DMS153 (cell line): ENCODE data around the gene GABPB1.

Experiments
- DNase-seq: peaks from one replicate; lab custom pipeline; 2025; lab: John Stamatoyannopoulos, UW

Gene GABPB1

DNA sequence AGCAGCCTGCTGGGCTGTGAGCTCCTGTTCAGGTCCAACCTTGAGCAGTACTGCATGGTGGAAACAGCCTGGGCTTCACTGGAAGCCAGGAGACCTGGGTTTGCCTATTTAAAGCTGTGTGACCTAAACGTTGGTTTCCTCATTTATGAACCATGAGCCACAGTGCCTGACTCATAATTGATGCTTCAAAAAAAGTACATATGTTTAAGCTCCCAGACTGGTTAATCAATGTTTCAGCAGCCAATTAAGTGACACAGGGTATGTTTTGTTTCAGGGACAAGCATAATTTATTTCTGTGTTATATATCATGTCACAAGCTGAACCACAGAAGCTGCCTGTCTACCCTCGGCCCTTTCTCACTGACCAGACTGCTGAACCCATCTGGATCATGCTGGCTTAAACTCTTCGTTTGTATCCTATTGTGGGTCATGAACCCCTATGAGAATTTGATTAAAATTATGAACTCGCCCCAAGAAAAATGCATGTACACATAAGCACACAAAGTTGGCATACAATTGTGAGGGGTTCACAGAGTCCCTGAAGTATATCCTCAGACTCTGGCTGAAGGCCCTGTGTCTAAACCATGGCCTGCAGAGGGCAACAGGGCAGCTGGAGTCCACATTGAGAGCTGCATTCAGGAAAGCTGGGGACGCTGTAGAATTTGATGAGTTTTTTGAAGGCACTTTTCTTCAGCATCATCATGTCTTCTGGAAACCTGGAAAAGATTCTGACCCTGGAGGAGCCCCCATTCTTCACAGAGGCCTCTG lies 113.1 kb downstream of the GABPB1 start:
- no peak for DNase-seq

GRCh38 chr15:50238255-50238654 lies 116.7 kb downstream of the GABPB1 start:
- no peak for DNase-seq

DNA sequence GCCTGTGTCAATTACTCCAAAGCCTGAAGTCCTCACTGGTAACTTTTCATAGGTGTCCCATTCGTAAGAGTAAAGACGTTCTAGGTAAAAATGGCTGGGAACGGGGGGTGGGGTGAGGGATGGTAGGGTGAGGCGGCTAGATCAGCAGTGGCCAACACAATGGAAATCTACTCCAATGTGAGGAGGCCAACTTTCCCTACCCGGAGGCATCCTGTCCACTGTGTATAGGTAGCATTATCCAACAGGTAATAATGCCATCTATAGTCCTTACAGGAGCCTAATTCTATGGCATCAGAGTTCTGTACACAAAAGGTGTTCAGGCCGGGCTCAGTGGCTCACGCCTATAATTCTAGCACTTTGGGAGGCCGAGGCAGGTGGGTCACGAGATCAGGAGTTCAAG lies 118.6 kb downstream of the GABPB1 start:
- no peak for DNase-seq

- no peak for DNase-seq
Measured at GRCh38 chr15:50235794-50236193, 119.2 kb downstream of the GABPB1 start.

- no peak for DNase-seq
Measured at GRCh38 chr15:50234764-50235163, 120.2 kb downstream of the GABPB1 start.

- DNase-seq: no peak
Measured at GRCh38 chr15:50233192-50233736, 121.7 kb downstream of the GABPB1 start.

DNA sequence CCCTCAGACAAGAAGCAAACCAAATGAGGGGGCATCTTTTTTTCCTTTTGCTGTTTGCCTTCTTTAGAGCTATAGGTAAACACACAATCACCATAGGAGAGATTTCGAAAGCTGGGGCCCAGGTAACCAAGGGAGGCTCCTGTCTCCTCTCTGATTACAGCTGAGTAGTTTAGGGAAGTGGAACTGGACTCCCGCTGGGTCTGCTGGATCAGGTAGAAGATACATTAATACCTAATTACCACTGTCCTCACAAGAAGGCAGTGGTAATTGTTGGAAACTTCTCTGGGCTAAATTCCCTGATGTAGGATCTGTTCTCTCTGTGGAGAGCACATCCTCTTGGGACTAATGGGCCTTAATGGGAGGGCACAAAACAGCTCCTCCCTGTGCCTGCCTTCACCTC lies 122.2 kb downstream of the GABPB1 start:
- DNase-seq: no peak

DNA sequence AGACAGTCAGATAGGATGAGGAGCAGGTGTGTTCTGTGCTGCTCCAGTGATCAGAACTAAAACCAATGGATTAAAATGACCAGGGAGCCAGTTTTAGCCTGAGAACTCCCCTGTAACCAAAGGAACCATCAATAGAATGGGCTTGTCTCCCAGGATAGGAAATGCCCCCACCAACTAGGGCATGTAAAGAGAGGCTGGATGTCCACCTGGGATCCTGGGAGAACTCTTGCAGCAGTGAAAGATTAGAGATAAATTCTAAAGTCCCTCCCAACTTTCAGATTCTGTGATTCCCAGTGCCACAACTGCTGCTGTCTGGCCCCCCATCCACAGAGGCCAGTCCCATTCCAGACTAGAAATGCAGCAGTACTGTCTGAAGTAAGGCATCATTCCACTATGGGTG lies 123.2 kb downstream of the GABPB1 start:
- DNase-seq: no peak

GRCh38 chr15:50229336-50229735 lies 125.7 kb downstream of the GABPB1 start:
- DNase-seq: no peak

- DNase-seq: no peak
Measured at GRCh38 chr15:50228866-50229265, 126.1 kb downstream of the GABPB1 start.

DNA sequence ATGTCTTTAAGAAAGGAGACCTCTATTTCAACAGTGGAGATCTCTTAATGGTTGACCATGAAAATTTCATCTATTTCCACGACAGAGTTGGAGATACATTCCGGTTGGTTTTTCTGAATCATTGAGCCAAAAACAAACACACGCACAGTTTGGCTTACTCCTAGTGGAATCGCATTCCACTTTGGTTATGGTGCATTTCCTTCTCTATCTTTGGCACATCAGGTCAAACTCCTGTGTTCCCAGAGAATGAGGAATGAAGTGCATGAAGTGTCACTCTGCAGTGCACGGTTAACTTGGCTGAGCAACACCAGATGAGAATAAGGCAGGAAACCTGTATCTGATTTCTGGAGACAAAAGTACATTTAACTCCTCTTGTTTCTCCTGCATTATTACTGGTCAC lies 127.9 kb downstream of the GABPB1 start:
- DNase-seq: no peak

GRCh38 chr15:50225938-50226337 lies 129.1 kb downstream of the GABPB1 start:
- no peak for DNase-seq
